ENCODE measurements around the gene LCLAT1. TPM values are rescaled to one million over a fixed set of nuclear protein-coding genes. Genes with fewer than 3 reads are reported as not detected.

LCLAT1 gene
- total and polyA plus RNA-seq, 2 of the 4 experiments (the other 2 are of a cell fraction), result 7.5 to 11.5 TPM

DNA sequence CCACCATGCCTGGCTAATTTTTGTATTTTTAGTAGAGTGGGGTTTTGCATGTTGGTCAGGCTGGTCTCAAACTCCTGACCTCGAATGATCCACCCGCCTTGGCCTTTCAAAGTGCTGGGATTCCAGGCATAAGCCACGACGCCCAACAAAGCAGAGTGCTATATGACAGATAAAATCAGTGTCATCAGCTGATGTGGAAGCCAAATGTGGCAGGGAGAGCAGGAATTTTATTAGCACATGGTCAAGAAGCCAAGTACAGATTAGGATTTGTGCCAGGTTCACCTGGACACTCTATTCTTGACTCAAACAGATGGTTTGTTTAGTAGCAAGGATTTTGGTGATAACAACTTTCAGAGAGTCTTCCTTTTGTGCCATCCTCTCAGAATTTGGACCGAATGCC, 62.7 kb downstream of the LCLAT1 start:
- dilution Hi-C loops (cut with HindIII; ENCODE audit: low sequenced_read_pairs, unreplicated experiment) (no loop called here), in situ Hi-C loops (cut with MboI; ENCODE audit: low sequenced_read_pairs) (no loop called here), intact Hi-C loops (cut with micrococcal nuclease) (loop anchor here (10.0 kb wide), 1 partner anchor 195 kb away; no protein-coding TSS in a partner anchor)
- Histone ChIP-seq H4K20me1 (ENCODE audit: insufficient read depth, low read length) (peaks cover 11% of the 10 kb centered on the region; the same call in 1 of the 2 replicates), H3K27me3 (ENCODE audit: control insufficient read depth, insufficient read depth, low read length) (no peaks in the 10 kb centered on the region), H2BK120ac (ENCODE audit: low read depth, low read length) (no peak overlapping the region), H3K23ac (ENCODE audit: low read depth, low read length) (no peak overlapping the region; the same call in 1 of the 2 replicates), H4K91ac (ENCODE audit: insufficient read depth, low read depth, low read length) (no peak overlapping the region), H2AFZ (replicated peaks; ENCODE audit: low read length, poor library complexity) (no peak overlapping the region), H3K36me3 (ENCODE audit: control insufficient read depth, insufficient read depth, low read length) (no peaks in the 10 kb centered on the region), H4K8ac (ENCODE audit: low read depth in 2 of 2, low read length in 2 of 2) (no peak overlapping the region), H2BK5ac (ENCODE audit: low read depth, low read length, poor library complexity, severe bottlenecking) (no peak overlapping the region), H3K4me2 (ENCODE audit: low read depth, low read length) (no peak overlapping the region), H3K4me3 (ENCODE audit: insufficient read depth, low read depth, low read length) (no peak overlapping the region), H3K9ac (ENCODE audit: low read depth, low read length) (no peak overlapping the region), H3K14ac (replicated peaks; ENCODE audit: low read depth, low read length) (no peak overlapping the region), H2AK5ac (ENCODE audit: low read depth, low read length) (peak overlapping the region; percentile 70; the same call in 1 of the 2 replicates), H2AK9ac (replicated peaks; ENCODE audit: low read depth, low read length, poor library complexity) (no peak overlapping the region), H3K79me1 (ENCODE audit: low read depth in 1 of 2, low read length in 2 of 2) (peaks cover 11 to 40% of the 10 kb centered on the region in 2 experiments), H4K5ac (ENCODE audit: low read depth, low read length) (no peak overlapping the region), H3K4ac (ENCODE audit: low read depth, low read length) (peak overlapping the region; percentile 10; the same call in 1 of the 2 replicates), H3K4me1 (ENCODE audit: control insufficient read depth, insufficient read depth, low read length) (peaks cover 11% of the 10 kb centered on the region), H3K27ac (ENCODE audit: insufficient read depth, low read length) (no peak overlapping the region), H3K56ac (ENCODE audit: extremely low read depth, insufficient read depth, low read length) (no peak overlapping the region), H2BK15ac (ENCODE audit: low read depth, low read length) (peak overlapping the region; percentile 64; the same call in 1 of the 3 replicates), H2BK20ac (ENCODE audit: low read depth, low read length) (no peak overlapping the region), H3K18ac (ENCODE audit: low read depth, low read length) (no peak overlapping the region), H3K9me1 (ENCODE audit: insufficient read depth, low read length) (peaks cover 7% of the 10 kb centered on the region), H3K9me3 (ENCODE audit: control insufficient read depth, insufficient read depth, low read length) (no peaks in the 10 kb centered on the region)
- no TSS peak for BruUV-seq (replicated peaks)
- CTCF ChIA-PET, result no interaction called here
- 100% methylated on average over 1 of the region's 5 CpGs; no CpG with 5 or more reads in 1 of the 2 experiments for WGBS, 2 experiments (ENCODE audit: extremely low coverage in 2 of 2, insufficient read length in 1 of 2)
- DNase-seq (no peak), ATAC-seq (ENCODE audit: low read depth) (no peak)
- POLR2A ChIA-PET (ENCODE audit: unreplicated experiment), result no interaction called here
- TF ChIP-seq, protein P1, sequence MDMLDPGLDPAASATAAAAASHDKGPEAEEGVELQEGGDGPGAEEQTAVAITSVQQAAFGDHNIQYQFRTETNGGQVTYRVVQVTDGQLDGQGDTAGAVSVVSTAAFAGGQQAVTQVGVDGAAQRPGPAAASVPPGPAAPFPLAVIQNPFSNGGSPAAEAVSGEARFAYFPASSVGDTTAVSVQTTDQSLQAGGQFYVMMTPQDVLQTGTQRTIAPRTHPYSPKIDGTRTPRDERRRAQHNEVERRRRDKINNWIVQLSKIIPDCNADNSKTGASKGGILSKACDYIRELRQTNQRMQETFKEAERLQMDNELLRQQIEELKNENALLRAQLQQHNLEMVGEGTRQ (IDR thresholded peaks at IDR 0.05; ENCODE audit: low read depth, low read length), result no peak
- no peak for TF ChIP-seq RAD21 (IDR thresholded peaks at IDR 0.05; ENCODE audit: low read length)
- no peak for TF ChIP-seq POLR2A (IDR thresholded peaks at IDR 0.05; ENCODE audit: low read depth, low read length)
- no peak for TF ChIP-seq BHLHE40 (IDR thresholded peaks at IDR 0.05; ENCODE audit: low read depth, low read length)
- TF ChIP-seq FOS (IDR thresholded peaks at IDR 0.05; ENCODE audit: low read depth, low read length), result no peak
- TF ChIP-seq CTCF (conservative IDR thresholded peaks at IDR 0.05; ENCODE audit: low read depth, low read length), result no peak
- TF ChIP-seq SMC3 (IDR thresholded peaks at IDR 0.05; ENCODE audit: low read depth, low read length), result no peak
- no peak for TF ChIP-seq CHD1 (IDR thresholded peaks at IDR 0.05; ENCODE audit: low read depth, low read length)
- TF ChIP-seq MXI1 (IDR thresholded peaks at IDR 0.05; ENCODE audit: borderline replicate concordance, low read depth, low read length), result no peak
- TF ChIP-seq CEBPB (IDR thresholded peaks at IDR 0.05; ENCODE audit: low read depth, low read length), result no peak
- TF ChIP-seq MAZ (IDR thresholded peaks at IDR 0.05; ENCODE audit: borderline replicate concordance, low read depth, low read length), result no peak
- TF ChIP-seq MAFK (IDR thresholded peaks at IDR 0.05; ENCODE audit: low read depth, low read length), result no peak
- no peak for TF ChIP-seq RCOR1 (IDR thresholded peaks at IDR 0.05; ENCODE audit: insufficient replicate concordance, low read length)
